Thyroid gland (tissue), 4 donors: ENCODE results near the gene AKNAD1.

Experiments
- POLR2A ChIP-seq, 2 donors: fragments of 450-650 bp; IDR thresholded peaks; one replicate each; pipeline ENCODE4 v1.6.1; 2017; ENCODE audit warnings: antibody characterized with exemption in 2 of 2, mild to moderate bottlenecking in 2 of 2, moderate library complexity in 1 of 2
- TF ChIP-seq, protein P1 (sequence below), 6 experiments: fragments of 200-600 bp in 3 of 6; fragments of 450-650 bp in 3 of 6; sonication (generic) in 3 of 6; IDR thresholded peaks; one replicate each; pipeline ENCODE4 v1.5.1; 2016 to 2019; ENCODE audit warnings: antibody characterized with exemption in 6 of 6, mild to moderate bottlenecking in 2 of 6, inconsistent platforms in 1 of 6, moderate library complexity in 1 of 6

GRCh38 chr1:108850929-108851328 is 6.0 kb downstream of the AKNAD1 start:
- TF ChIP-seq, protein P1, sequence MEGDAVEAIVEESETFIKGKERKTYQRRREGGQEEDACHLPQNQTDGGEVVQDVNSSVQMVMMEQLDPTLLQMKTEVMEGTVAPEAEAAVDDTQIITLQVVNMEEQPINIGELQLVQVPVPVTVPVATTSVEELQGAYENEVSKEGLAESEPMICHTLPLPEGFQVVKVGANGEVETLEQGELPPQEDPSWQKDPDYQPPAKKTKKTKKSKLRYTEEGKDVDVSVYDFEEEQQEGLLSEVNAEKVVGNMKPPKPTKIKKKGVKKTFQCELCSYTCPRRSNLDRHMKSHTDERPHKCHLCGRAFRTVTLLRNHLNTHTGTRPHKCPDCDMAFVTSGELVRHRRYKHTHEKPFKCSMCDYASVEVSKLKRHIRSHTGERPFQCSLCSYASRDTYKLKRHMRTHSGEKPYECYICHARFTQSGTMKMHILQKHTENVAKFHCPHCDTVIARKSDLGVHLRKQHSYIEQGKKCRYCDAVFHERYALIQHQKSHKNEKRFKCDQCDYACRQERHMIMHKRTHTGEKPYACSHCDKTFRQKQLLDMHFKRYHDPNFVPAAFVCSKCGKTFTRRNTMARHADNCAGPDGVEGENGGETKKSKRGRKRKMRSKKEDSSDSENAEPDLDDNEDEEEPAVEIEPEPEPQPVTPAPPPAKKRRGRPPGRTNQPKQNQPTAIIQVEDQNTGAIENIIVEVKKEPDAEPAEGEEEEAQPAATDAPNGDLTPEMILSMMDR (IDR thresholded peaks at IDR 0.05): no peak
- no peak for TF ChIP-seq POLR2A (IDR thresholded peaks at IDR 0.05)
